Brain microvascular endothelial cell (primary cell): ENCODE data around the gene ADORA1.

Experiments used
- DNase-seq: peaks from one replicate; pipeline ENCODE4 v3.0.0-alpha.2; 2020
- H3K27ac ChIP-seq: fragments of 250-450 bp; sonication (Bioruptor Pico); 2 replicates; pipeline ENCODE4 v1.5.1; 2020; ENCODE audit warnings: mild to moderate bottlenecking, moderate library complexity
- H3K27me3 ChIP-seq: fragments of 250-450 bp; sonication (Bioruptor Pico); replicated peaks from 2 replicates; pipeline ENCODE4 v1.5.1; 2020; ENCODE audit warnings: mild to moderate bottlenecking
- H3K36me3 ChIP-seq: fragments of 250-450 bp; sonication (Bioruptor Pico); replicated peaks from 2 replicates; pipeline ENCODE4 v1.5.1; 2020; ENCODE audit warnings: mild to moderate bottlenecking
- H3K4me3 ChIP-seq: 2 replicates; pipeline ENCODE4 v1.5.1; 2011; ENCODE audit warnings: low read depth, mild to moderate bottlenecking, control low read depth, low read length, moderate library complexity
- in situ Hi-C: cut with HindIII; loops from 2 replicates; pipeline ENCODE4 v1.10.0; 2017; ENCODE audit warnings: low sequenced_read_pairs, low pct_ligation_motif_present
- TF ChIP-seq, protein P1 (sequence below): IDR thresholded peaks from 2 replicates; pipeline ENCODE4 v1.5.1; 2011; ENCODE audit warnings: low read depth, mild to moderate bottlenecking, moderate library complexity, low read length, control low read depth, inconsistent platforms; ENCODE audit errors: missing control alignments

The ADORA1 gene

GRCh38 chr1:203167913-203168200 is 40.3 kb downstream of the ADORA1 start:
- peaks cover 1% of the 10 kb centered on the region for H3K27me3 ChIP-seq
- in situ Hi-C loops = no loop called here
- no peak overlapping the region for H3K27ac ChIP-seq
- no peak overlapping the region for H3K4me3 ChIP-seq
- no peak for DNase-seq
- H3K36me3 ChIP-seq = no peaks in the 10 kb centered on the region
- TF ChIP-seq, protein P1, sequence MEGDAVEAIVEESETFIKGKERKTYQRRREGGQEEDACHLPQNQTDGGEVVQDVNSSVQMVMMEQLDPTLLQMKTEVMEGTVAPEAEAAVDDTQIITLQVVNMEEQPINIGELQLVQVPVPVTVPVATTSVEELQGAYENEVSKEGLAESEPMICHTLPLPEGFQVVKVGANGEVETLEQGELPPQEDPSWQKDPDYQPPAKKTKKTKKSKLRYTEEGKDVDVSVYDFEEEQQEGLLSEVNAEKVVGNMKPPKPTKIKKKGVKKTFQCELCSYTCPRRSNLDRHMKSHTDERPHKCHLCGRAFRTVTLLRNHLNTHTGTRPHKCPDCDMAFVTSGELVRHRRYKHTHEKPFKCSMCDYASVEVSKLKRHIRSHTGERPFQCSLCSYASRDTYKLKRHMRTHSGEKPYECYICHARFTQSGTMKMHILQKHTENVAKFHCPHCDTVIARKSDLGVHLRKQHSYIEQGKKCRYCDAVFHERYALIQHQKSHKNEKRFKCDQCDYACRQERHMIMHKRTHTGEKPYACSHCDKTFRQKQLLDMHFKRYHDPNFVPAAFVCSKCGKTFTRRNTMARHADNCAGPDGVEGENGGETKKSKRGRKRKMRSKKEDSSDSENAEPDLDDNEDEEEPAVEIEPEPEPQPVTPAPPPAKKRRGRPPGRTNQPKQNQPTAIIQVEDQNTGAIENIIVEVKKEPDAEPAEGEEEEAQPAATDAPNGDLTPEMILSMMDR = no peak

- Histone ChIP-seq H3K36me3 (no peaks in the 10 kb centered on the region), H3K27ac (no peak overlapping the region), H3K4me3 (no peak overlapping the region), H3K27me3 (peaks cover 1% of the 10 kb centered on the region)
- in situ Hi-C loops = no loop called here
- TF ChIP-seq, protein P1 = no peak
- no peak for DNase-seq
Observed at GRCh38 chr1:203168256-203168786, 40.8 kb downstream of the ADORA1 start.

DNA sequence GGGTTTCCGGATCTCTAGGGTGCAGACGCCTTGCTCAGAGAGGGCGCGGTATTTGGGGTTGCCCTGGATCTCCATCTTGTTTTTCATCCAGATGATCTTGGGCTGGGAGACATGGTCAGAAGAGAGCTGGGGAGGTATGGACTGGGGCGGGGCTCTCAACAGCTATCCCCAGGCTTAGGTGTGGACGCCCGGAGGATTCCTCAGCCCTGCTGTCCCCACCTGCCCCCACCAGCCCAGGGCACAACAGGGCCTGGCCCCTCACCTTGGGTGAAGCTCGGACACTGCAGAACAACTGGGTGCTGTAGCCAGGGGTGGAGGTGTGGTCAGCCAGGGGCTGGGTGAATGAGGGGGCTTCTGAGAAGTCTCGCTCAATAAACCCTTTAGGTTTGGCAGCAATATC is 41.5 kb downstream of the ADORA1 start:
- TF ChIP-seq, protein P1 = no peak
- H3K27me3 ChIP-seq = peaks cover 1% of the 10 kb centered on the region
- in situ Hi-C loops = no loop called here
- DNase-seq = no peak
- no peak overlapping the region for H3K4me3 ChIP-seq
- H3K36me3 ChIP-seq = no peaks in the 10 kb centered on the region
- no peak overlapping the region for H3K27ac ChIP-seq

GRCh38 chr1:203169770-203170520 is 42.4 kb downstream of the ADORA1 start:
- no peaks in the 10 kb centered on the region for H3K36me3 ChIP-seq
- no peak overlapping the region for H3K27ac ChIP-seq
- H3K27me3 ChIP-seq = peaks cover 1% of the 10 kb centered on the region
- no peak for DNase-seq
- TF ChIP-seq, protein P1 = no peak
- in situ Hi-C loops = no loop called here
- H3K4me3 ChIP-seq = no peak overlapping the region

DNA sequence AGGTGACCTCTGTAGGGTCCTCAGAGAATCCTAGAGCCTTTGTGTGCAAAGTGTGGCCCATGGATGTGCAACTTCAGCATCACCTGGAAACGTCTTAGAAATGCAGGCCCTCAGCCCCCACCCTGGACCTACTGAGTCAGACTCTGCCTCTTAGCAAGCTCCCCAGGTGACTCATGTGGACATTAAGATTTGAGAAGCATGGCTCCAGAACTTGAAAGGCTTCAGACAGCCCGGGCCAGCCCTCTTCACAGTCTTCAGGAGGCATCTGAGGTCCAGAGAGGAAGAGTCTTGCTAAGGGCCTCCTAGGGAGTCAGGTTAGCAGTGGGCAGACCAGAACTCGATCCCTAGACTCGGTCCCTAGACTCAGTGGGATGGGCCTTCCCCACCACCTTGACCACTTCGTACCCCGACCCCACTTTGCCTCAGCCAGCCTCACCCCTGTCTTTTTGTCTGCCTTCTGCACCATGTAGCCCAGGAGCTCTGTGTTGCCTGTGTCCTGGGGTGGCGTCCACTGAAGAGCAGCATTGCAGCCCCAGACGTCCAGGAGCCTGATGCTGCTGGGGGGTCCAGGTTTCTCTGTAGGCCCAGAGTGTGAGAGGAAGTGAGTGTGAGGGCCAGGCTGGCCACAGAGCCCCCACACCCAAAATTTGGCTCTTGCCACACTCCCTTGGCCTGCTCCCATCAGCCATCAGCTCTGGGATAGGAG is 43.3 kb downstream of the ADORA1 start:
- in situ Hi-C loops = no loop called here
- Histone ChIP-seq H3K27me3 (peaks cover 1% of the 10 kb centered on the region), H3K36me3 (no peaks in the 10 kb centered on the region), H3K4me3 (no peak overlapping the region), H3K27ac (no peak overlapping the region)
- TF ChIP-seq, protein P1 = no peak
- no peak for DNase-seq
